ENCODE results near the gene SETD4.

- TF ChIP-seq CTCF (IDR thresholded peaks at IDR 0.05) (no peak), POLR2A (IDR thresholded peaks at IDR 0.05) (no peak)
Observed at GRCh38 chr21:36032647-36033406, 27.5 kb downstream of the SETD4 start.

Measured in right lobe of liver (tissue), 4 donors.